Keratinocyte (primary cell): ENCODE data around the gene MRPS16. TPM values are rescaled to one million over a fixed set of nuclear protein-coding genes. Genes with fewer than 3 reads are reported as not detected.

ENCODE experiments used
- DNase-seq: peaks from one replicate; pipeline ENCODE4 v3.0.0-alpha.2; 2011; ENCODE audit warnings: low read depth, missing footprints, low spot score
- FAIRE-seq: peaks from 2 replicates; lab custom pipeline; 2011; peaks lifted over from hg19 to GRCh38; lab: Jason Lieb, UNC
- H2AFZ ChIP-seq: 2 replicates; pipeline ENCODE4 v1.6.0; 2012; ENCODE audit warnings: low read length, control low read depth, inconsistent platforms; ENCODE audit not compliant: control insufficient read depth
- H3K27ac ChIP-seq: 2 replicates; pipeline ENCODE4 v1.5.1; 2011; ENCODE audit warnings: low read length; ENCODE audit not compliant: control insufficient read depth, insufficient read depth
- H3K27me3 ChIP-seq: 3 replicates; pipeline ENCODE4 v1.6.0; 2011; ENCODE audit warnings: low read length; ENCODE audit not compliant: control insufficient read depth, insufficient read depth; ENCODE audit errors: extremely low read depth
- H3K36me3 ChIP-seq, 2 experiments: 2 replicates in 1 of 2; 3 replicates in 1 of 2; pipeline ENCODE4 v1.5.1; 2011; ENCODE audit warnings: low read length in 2 of 2, mild to moderate bottlenecking in 1 of 2; ENCODE audit not compliant: control insufficient read depth in 2 of 2, insufficient read depth in 2 of 2; ENCODE audit errors: extremely low read depth in 1 of 2
- H3K4me1 ChIP-seq: 3 replicates; pipeline ENCODE4 v1.5.1; 2011; ENCODE audit warnings: low read length; ENCODE audit not compliant: control insufficient read depth, insufficient read depth; ENCODE audit errors: extremely low read depth
- H3K4me2 ChIP-seq: 3 replicates; pipeline ENCODE4 v1.6.0; 2011; ENCODE audit warnings: low read depth, low read length; ENCODE audit not compliant: control insufficient read depth, insufficient read depth; ENCODE audit errors: extremely low read depth
- H3K4me3 ChIP-seq, 3 experiments: fragments of 200-600 bp in 1 of 3; sonication (generic) in 1 of 3; 2 replicates in 2 of 3; 3 replicates in 1 of 3; pipeline ENCODE4 v1.5.1; 2011 to 2016; ENCODE audit warnings: low read length in 3 of 3, mild to moderate bottlenecking in 3 of 3, control low read depth in 2 of 3, inconsistent platforms in 1 of 3, low read depth in 1 of 3, mixed read lengths in 1 of 3, mixed run types in 1 of 3, moderate library complexity in 1 of 3; ENCODE audit not compliant: control insufficient read depth in 2 of 3, insufficient read depth in 2 of 3; ENCODE audit errors: extremely low read depth in 1 of 3
- H3K79me2 ChIP-seq: 2 replicates; pipeline ENCODE4 v1.6.0; 2012; ENCODE audit warnings: low read length; ENCODE audit not compliant: control insufficient read depth, insufficient read depth
- H3K9ac ChIP-seq: 3 replicates; pipeline ENCODE4 v1.6.0; 2011; ENCODE audit warnings: low read length; ENCODE audit not compliant: control insufficient read depth, insufficient read depth; ENCODE audit errors: extremely low read depth
- H3K9me1 ChIP-seq: 3 replicates; pipeline ENCODE4 v1.6.0; 2011; ENCODE audit warnings: low read length; ENCODE audit not compliant: control insufficient read depth, insufficient read depth; ENCODE audit errors: extremely low read depth
- H3K9me3 ChIP-seq: 2 replicates; pipeline ENCODE4 v1.5.1; 2012; ENCODE audit warnings: low read depth, low read length; ENCODE audit not compliant: control insufficient read depth
- H4K20me1 ChIP-seq: 3 replicates; pipeline ENCODE4 v1.6.0; 2011; ENCODE audit warnings: low read length; ENCODE audit not compliant: control insufficient read depth, insufficient read depth; ENCODE audit errors: extremely low read depth
- CTCF ChIP-seq, 3 experiments: IDR thresholded peaks in 1 of 3; conservative IDR thresholded peaks in 1 of 3; optimal IDR thresholded peaks in 1 of 3; 2 replicates in 2 of 3; 3 replicates in 1 of 3; pipeline versions ENCODE3 to v1.5.1; 2011; ENCODE audit warnings: low read length in 3 of 3, mild to moderate bottlenecking in 3 of 3, moderate library complexity in 2 of 3, control low read depth in 1 of 3, inconsistent platforms in 1 of 3; ENCODE audit not compliant: insufficient read depth in 2 of 3; ENCODE audit errors: extremely low read depth in 1 of 3
- EZH2 ChIP-seq: IDR thresholded peaks from one replicate; pipeline ENCODE4 v1.6.1; 2012; ENCODE audit warnings: inconsistent platforms, mild to moderate bottlenecking, low read length, moderate library complexity
- dilution Hi-C: fragments of 300-500 bp; cut with MboI; formaldehyde crosslinking; loops from one replicate; pipeline ENCODE4 v1.7.0; 2020; ENCODE audit warnings: low sequenced_read_pairs; ENCODE audit not compliant: extremely low pct_ligation_motif_present
- polyA plus RNA-seq, 5 experiments: library from polyadenylated mRNA; depleted of rRNA in 3 of 5; stranded (reverse) in 3 of 5; stranded (forward) in 1 of 5; unstranded in 1 of 5; fragments of >200 nt; gene quantifications; 1 replicate in 1 of 5; 2 replicates in 3 of 5; 3 replicates in 1 of 5; pipeline versions ENCODE4 v1.2.1 to v1.2.3, GENCODE V29; 2011 to 2012; ENCODE audit warnings: missing spikeins in 2 of 5, low read depth in 1 of 5, low replicate concordance in 1 of 5

Gene MRPS16
- polyA plus RNA-seq, 1 donor (not counting 4 experiments of a cell fraction or from before 2014, with no cell fraction given), result 79.2 TPM

DNA sequence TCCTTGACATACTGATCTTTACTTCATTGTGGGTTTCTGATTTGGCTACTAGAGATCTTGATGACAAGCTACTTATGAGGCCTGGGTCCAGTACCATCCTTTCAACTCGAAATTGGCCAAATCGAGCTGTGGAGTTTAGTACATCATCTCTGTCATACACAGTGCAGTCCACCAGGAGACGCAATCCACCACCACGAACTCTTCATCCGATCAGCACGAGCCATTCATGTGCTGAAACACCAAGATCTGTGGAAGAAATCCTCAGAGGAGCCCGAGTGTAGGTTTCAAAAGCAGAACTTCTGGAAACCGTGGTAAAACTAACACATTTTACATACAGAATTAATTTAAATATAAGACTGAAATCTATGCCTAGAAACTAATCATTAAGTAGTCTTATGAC is 19.6 kb downstream of the MRPS16 start:
- no peak for TF ChIP-seq CTCF (optimal IDR thresholded peaks at IDR 0.05 in 1 of 3, IDR thresholded peaks at IDR 0.05 in 1 of 3, conservative IDR thresholded peaks at IDR 0.05 in 1 of 3; ENCODE audit: extremely low read depth in 1 of 3, insufficient read depth in 2 of 3, low read length in 3 of 3)
- TF ChIP-seq EZH2, result no peak
- dilution Hi-C loops, result no loop called here
- Histone ChIP-seq H3K36me3 (peaks cover 3 to 12% of the 10 kb centered on the region in 2 experiments), H3K9me1 (no peaks in the 10 kb centered on the region), H3K4me2 (no peak overlapping the region), H3K9me3 (no peaks in the 10 kb centered on the region), H2AFZ (no peak overlapping the region), H3K27me3 (no peaks in the 10 kb centered on the region), H3K4me3 (no peak overlapping the region), H3K27ac (no peak overlapping the region), H4K20me1 (no peaks in the 10 kb centered on the region), H3K4me1 (no peaks in the 10 kb centered on the region), H3K9ac (no peak overlapping the region), H3K79me2 (no peaks in the 10 kb centered on the region)
- FAIRE-seq, result no peak
- no peak for DNase-seq

- H3K9ac ChIP-seq, result no peak overlapping the region
- dilution Hi-C loops, result no loop called here
- no peak overlapping the region for H3K4me3 ChIP-seq
- no peak overlapping the region for H2AFZ ChIP-seq
- no peak overlapping the region for H3K27ac ChIP-seq
- peaks cover 0 to 7% of the 10 kb centered on the region in 2 experiments for H3K36me3 ChIP-seq
- H3K79me2 ChIP-seq, result no peaks in the 10 kb centered on the region
- FAIRE-seq, result no peak
- DNase-seq, result no peak
- TF ChIP-seq CTCF (optimal IDR thresholded peaks at IDR 0.05 in 1 of 3, IDR thresholded peaks at IDR 0.05 in 1 of 3, conservative IDR thresholded peaks at IDR 0.05 in 1 of 3; ENCODE audit: extremely low read depth in 1 of 3, insufficient read depth in 2 of 3, low read length in 3 of 3), result no peak
- no peak for TF ChIP-seq EZH2
- H3K9me3 ChIP-seq, result no peaks in the 10 kb centered on the region
- H3K27me3 ChIP-seq, result no peaks in the 10 kb centered on the region
- H3K4me2 ChIP-seq, result no peak overlapping the region
- no peaks in the 10 kb centered on the region for H3K9me1 ChIP-seq
- H4K20me1 ChIP-seq, result no peaks in the 10 kb centered on the region
- no peaks in the 10 kb centered on the region for H3K4me1 ChIP-seq
These were observed 22.9 kb downstream of the MRPS16 start for GRCh38 chr10:73229567-73229966.
